ENCODE results near the gene IL1RAPL1. TPM values are rescaled to one million over a fixed set of nuclear protein-coding genes. Genes with fewer than 3 reads are reported as not detected.

The IL1RAPL1 gene
- polyA plus RNA-seq, 1 of the 3 experiments (the other 2 are of a cell fraction): 2.8 TPM

GRCh38 chrX:29580560-29580959, 993.3 kb downstream of the IL1RAPL1 start:
- no peaks in the 10 kb centered on the region for H3K27me3 ChIP-seq (ENCODE audit: insufficient read depth)
- H3K36me3 ChIP-seq (replicated peaks in 1 of 2; ENCODE audit: control insufficient read depth in 1 of 2, insufficient read depth in 2 of 2, low read length in 1 of 2): no peaks in the 10 kb centered on the region
- no peak for DNase-seq
- H3K9ac ChIP-seq: no peak overlapping the region
- no peaks in the 10 kb centered on the region for H3K9me2 ChIP-seq
- no peak overlapping the region for H3K4me2 ChIP-seq
- no peaks in the 10 kb centered on the region for H3K4me1 ChIP-seq (ENCODE audit: control insufficient read depth in 1 of 2, insufficient read depth in 2 of 2, low read depth in 1 of 2, low read length in 1 of 2)
- CTCF ChIA-PET: no interaction called here
- POLR2A ChIA-PET: no interaction called here
- H3F3A ChIP-seq (replicated peaks; ENCODE audit: insufficient read depth): no peaks in the 10 kb centered on the region
- H3K9me3 ChIP-seq: no peaks in the 10 kb centered on the region
- no peak for TF ChIP-seq GATA2 (CRISPR knock-in tag; IDR thresholded peaks at IDR 0.05)
- TF ChIP-seq RAD21 (IDR thresholded peaks at IDR 0.05; ENCODE audit: low read length): no peak
- no peak for TF ChIP-seq EP300 (IDR thresholded peaks at IDR 0.05; ENCODE audit: borderline replicate concordance in 1 of 2, low read depth in 1 of 2, low read length in 1 of 2)
- TF ChIP-seq USF1 (IDR thresholded peaks at IDR 0.05; ENCODE audit: borderline replicate concordance, low read depth): no peak
- no peak for TF ChIP-seq RCOR1 (IDR thresholded peaks at IDR 0.05; ENCODE audit: low read length)
- no peak for TF ChIP-seq TCF12 (IDR thresholded peaks at IDR 0.05)
- no peak for TF ChIP-seq SMC3 (IDR thresholded peaks at IDR 0.05; ENCODE audit: low read depth, low read length)
- TF ChIP-seq TAF1 (IDR thresholded peaks at IDR 0.05; ENCODE audit: borderline replicate concordance, low read depth, low read length): no peak
- TF ChIP-seq SIN3A (IDR thresholded peaks at IDR 0.05; ENCODE audit: borderline replicate concordance, low read depth, low read length): no peak
- no peak for TF ChIP-seq NRF1 (IDR thresholded peaks at IDR 0.05; ENCODE audit: low read depth, low read length)
- TF ChIP-seq GABPA (IDR thresholded peaks at IDR 0.05; ENCODE audit: low read depth): no peak
- TF ChIP-seq ZBTB33 (IDR thresholded peaks at IDR 0.05; ENCODE audit: borderline replicate concordance, low read depth): no peak
- no peak for TF ChIP-seq CHD2 (IDR thresholded peaks at IDR 0.05; ENCODE audit: low read length, partially characterized antibody)
- no peak for TF ChIP-seq FOSL2 (IDR thresholded peaks at IDR 0.05; ENCODE audit: borderline replicate concordance, low read depth)
- TF ChIP-seq MXI1 (IDR thresholded peaks at IDR 0.05; ENCODE audit: low read depth, low read length): no peak
- no peak for TF ChIP-seq NFIC (IDR thresholded peaks at IDR 0.05; ENCODE audit: borderline replicate concordance)
- H4K20me1 ChIP-seq (ENCODE audit: insufficient read depth): no peaks in the 10 kb centered on the region
- no peaks in the 10 kb centered on the region for H3K79me2 ChIP-seq (ENCODE audit: insufficient read depth)
- no peak overlapping the region for H3K27ac ChIP-seq (ENCODE audit: low read depth in 2 of 2, low read length in 1 of 2)
- 29% methylated on average over 4 of the region's 4 CpGs for WGBS (ENCODE audit: low lambda C conversion rate)
- H2AFZ ChIP-seq (ENCODE audit: low read depth): no peak overlapping the region
- no peak overlapping the region for H3K4me3 ChIP-seq (ENCODE audit: low read depth in 2 of 2, low read length in 1 of 2)

GRCh38 chrX:29581223-29581622, 994.0 kb downstream of the IL1RAPL1 start:
- TF ChIP-seq NRF1 (IDR thresholded peaks at IDR 0.05; ENCODE audit: low read depth, low read length) (no peak), FOSL2 (IDR thresholded peaks at IDR 0.05; ENCODE audit: borderline replicate concordance, low read depth) (no peak), TCF12 (IDR thresholded peaks at IDR 0.05) (no peak), NFIC (IDR thresholded peaks at IDR 0.05; ENCODE audit: borderline replicate concordance) (no peak), YY1 (IDR thresholded peaks at IDR 0.05; ENCODE audit: low read depth) (no peak), FOXJ3 (CRISPR knock-in tag; IDR thresholded peaks at IDR 0.05) (no peak), PBX3 (IDR thresholded peaks at IDR 0.05) (no peak), GATA2 (CRISPR knock-in tag; IDR thresholded peaks at IDR 0.05) (no peak), RFX5 (IDR thresholded peaks at IDR 0.05; ENCODE audit: low read length) (no peak), JUND (IDR thresholded peaks at IDR 0.05) (no peak), MXI1 (IDR thresholded peaks at IDR 0.05; ENCODE audit: low read depth, low read length) (no peak), TAF1 (IDR thresholded peaks at IDR 0.05; ENCODE audit: borderline replicate concordance, low read depth, low read length) (no peak), ELF1 (IDR thresholded peaks at IDR 0.05) (no peak)
- no peaks in the 10 kb centered on the region for H3K9me2 ChIP-seq
- no peak overlapping the region for H3K27ac ChIP-seq (ENCODE audit: low read depth in 2 of 2, low read length in 1 of 2)
- no peak overlapping the region for H3K4me2 ChIP-seq
- ChIA-PET CTCF (no interaction called here), POLR2A (no interaction called here)
- no peak overlapping the region for H3K9ac ChIP-seq
- no peaks in the 10 kb centered on the region for H3F3A ChIP-seq (replicated peaks; ENCODE audit: insufficient read depth)
- DNase-seq: no peak
- H3K36me3 ChIP-seq (replicated peaks in 1 of 2; ENCODE audit: control insufficient read depth in 1 of 2, insufficient read depth in 2 of 2, low read length in 1 of 2): no peaks in the 10 kb centered on the region
- H3K4me3 ChIP-seq (ENCODE audit: low read depth in 2 of 2, low read length in 1 of 2): no peak overlapping the region
- no peaks in the 10 kb centered on the region for H4K20me1 ChIP-seq (ENCODE audit: insufficient read depth)
- H3K79me2 ChIP-seq (ENCODE audit: insufficient read depth): no peaks in the 10 kb centered on the region
- H2AFZ ChIP-seq (ENCODE audit: low read depth): no peak overlapping the region
- no peaks in the 10 kb centered on the region for H3K9me3 ChIP-seq
- no peaks in the 10 kb centered on the region for H3K27me3 ChIP-seq (ENCODE audit: insufficient read depth)
- H3K4me1 ChIP-seq (ENCODE audit: control insufficient read depth in 1 of 2, insufficient read depth in 2 of 2, low read depth in 1 of 2, low read length in 1 of 2): no peaks in the 10 kb centered on the region
- WGBS (ENCODE audit: low lambda C conversion rate): 53% methylated on average over 2 of the region's 2 CpGs

Data from SK-N-SH (cell line).